ENCODE results near the gene FAM124B. TPM values are rescaled to one million over a fixed set of nuclear protein-coding genes. Genes with fewer than 3 reads are reported as not detected.

Gene FAM124B
- total and polyA plus RNA-seq, 2 of the 8 experiments (the other 6 are each of a cell fraction or from before 2014, with no cell fraction given), result 2.1 to 2.6 TPM

DNA sequence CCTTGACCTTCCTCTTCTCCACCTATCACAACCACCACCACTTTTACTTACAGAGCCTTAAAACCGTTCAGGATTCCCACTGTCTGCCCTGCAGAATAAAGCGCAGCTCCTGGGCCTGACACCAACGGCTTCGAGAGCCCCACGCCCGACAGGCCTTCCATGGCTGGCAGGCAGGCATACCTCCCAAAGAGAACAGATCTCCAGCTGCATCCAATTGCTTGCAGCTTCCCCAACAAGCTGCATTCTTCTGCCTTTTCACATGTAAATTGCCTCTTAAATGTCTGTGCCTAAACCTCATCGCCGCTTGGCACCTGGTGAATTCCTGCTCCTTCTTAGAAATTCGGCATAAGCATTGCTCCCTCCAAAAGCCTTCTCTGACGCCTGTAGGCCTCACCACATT is 31.5 kb upstream of the FAM124B start (continued):
- TF ChIP-seq HDAC6 (IDR thresholded peaks at IDR 0.05; ENCODE audit: low read depth, low read length), result no peak
- TF ChIP-seq BCL11A (IDR thresholded peaks at IDR 0.05; ENCODE audit: low read depth in 2 of 2, low read length in 2 of 2), result no peak
- TF ChIP-seq SUZ12 (IDR thresholded peaks at IDR 0.05; ENCODE audit: low read length), result no peak
- no peak for TF ChIP-seq NRF1 (IDR thresholded peaks at IDR 0.05; ENCODE audit: low read depth, low read length)
- no peak for TF ChIP-seq CHD1 (IDR thresholded peaks at IDR 0.05; ENCODE audit: low read depth, low read length)
- no peak for TF ChIP-seq SIX5 (IDR thresholded peaks at IDR 0.05; ENCODE audit: low read depth, low read length)
- TF ChIP-seq SP4 (IDR thresholded peaks at IDR 0.05; ENCODE audit: low read length), result 0 out of 2 replicates have a peak, but pooled peaks have one; percentile 26
- 0 out of 4 replicates have a peak, but pooled peaks of 1 of the 2 experiments have one; percentile 44 for TF ChIP-seq HDAC2 (IDR thresholded peaks at IDR 0.05; ENCODE audit: borderline replicate concordance in 1 of 2, low read depth in 2 of 2, low read length in 2 of 2)
- 0 out of 4 replicates have a peak, but pooled peaks have one; percentile 2 to 13 for TF ChIP-seq RAD21 (IDR thresholded peaks at IDR 0.05 in 1 of 2, conservative IDR thresholded peaks at IDR 0.05 in 1 of 2; ENCODE audit: low read depth in 2 of 2, low read length in 2 of 2)
- no peak for TF ChIP-seq JUN (IDR thresholded peaks at IDR 0.05; ENCODE audit: low read depth, low read length)
- TF ChIP-seq POLR2A (IDR thresholded peaks at IDR 0.05; ENCODE audit: control extremely low read depth in 1 of 2, low read depth in 2 of 2, low read length in 2 of 2), result peak in 1 of 2 experiments; percentile 18; a peak in 1 of 3 replicates
- no peak for TF ChIP-seq MAFK (IDR thresholded peaks at IDR 0.05; ENCODE audit: low read depth, low read length)
- TF ChIP-seq YY1 (IDR thresholded peaks at IDR 0.05; ENCODE audit: low read depth, low read length), result peak; percentile 93
- TF ChIP-seq CBX8 (IDR thresholded peaks at IDR 0.05; ENCODE audit: borderline replicate concordance, low read depth, low read length), result no peak
- no peak for TF ChIP-seq SIN3A (conservative IDR thresholded peaks at IDR 0.05 in 1 of 2, IDR thresholded peaks at IDR 0.05 in 1 of 2; ENCODE audit: low read depth in 1 of 2, low read length in 2 of 2)
- no peak for TF ChIP-seq KDM5A (IDR thresholded peaks at IDR 0.05; ENCODE audit: low read length)
- peak; percentile 35; the same call in 1 of the 2 replicates for TF ChIP-seq CHD2 (IDR thresholded peaks at IDR 0.05; ENCODE audit: low read length)
- TF ChIP-seq, protein P1, sequence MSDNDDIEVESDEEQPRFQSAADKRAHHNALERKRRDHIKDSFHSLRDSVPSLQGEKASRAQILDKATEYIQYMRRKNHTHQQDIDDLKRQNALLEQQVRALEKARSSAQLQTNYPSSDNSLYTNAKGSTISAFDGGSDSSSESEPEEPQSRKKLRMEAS (IDR thresholded peaks at IDR 0.05), result peak; percentile 97
- TF ChIP-seq ASH2L (IDR thresholded peaks at IDR 0.05; ENCODE audit: low read length), result peak; percentile 86
- no peak for TF ChIP-seq CTBP2 (IDR thresholded peaks at IDR 0.05; ENCODE audit: borderline replicate concordance, insufficient read depth, insufficient read length, low read length)
- TF ChIP-seq CBX5 (IDR thresholded peaks at IDR 0.05; ENCODE audit: low read depth, low read length), result no peak
- TF ChIP-seq TBP (IDR thresholded peaks at IDR 0.05; ENCODE audit: low read depth, low read length), result peak; percentile 53; the same call in 1 of the 2 replicates
- TF ChIP-seq TAF7 (optimal IDR thresholded peaks at IDR 0.05; ENCODE audit: borderline replicate concordance, low read depth, low read length), result no peak
- TF ChIP-seq SP1 (IDR thresholded peaks at IDR 0.05; ENCODE audit: low read depth, low read length), result peak; percentile 78
- no peak for TF ChIP-seq GABPA (IDR thresholded peaks at IDR 0.05; ENCODE audit: borderline replicate concordance, insufficient read depth, low read length)
- no peak; the same call in none of the 2 replicates for TF ChIP-seq POU5F1 (IDR thresholded peaks at IDR 0.05; ENCODE audit: low read depth, low read length)

Data from H1 (cell line).